ENCODE data around the gene TGFBR2.

The TGFBR2 gene

DNA sequence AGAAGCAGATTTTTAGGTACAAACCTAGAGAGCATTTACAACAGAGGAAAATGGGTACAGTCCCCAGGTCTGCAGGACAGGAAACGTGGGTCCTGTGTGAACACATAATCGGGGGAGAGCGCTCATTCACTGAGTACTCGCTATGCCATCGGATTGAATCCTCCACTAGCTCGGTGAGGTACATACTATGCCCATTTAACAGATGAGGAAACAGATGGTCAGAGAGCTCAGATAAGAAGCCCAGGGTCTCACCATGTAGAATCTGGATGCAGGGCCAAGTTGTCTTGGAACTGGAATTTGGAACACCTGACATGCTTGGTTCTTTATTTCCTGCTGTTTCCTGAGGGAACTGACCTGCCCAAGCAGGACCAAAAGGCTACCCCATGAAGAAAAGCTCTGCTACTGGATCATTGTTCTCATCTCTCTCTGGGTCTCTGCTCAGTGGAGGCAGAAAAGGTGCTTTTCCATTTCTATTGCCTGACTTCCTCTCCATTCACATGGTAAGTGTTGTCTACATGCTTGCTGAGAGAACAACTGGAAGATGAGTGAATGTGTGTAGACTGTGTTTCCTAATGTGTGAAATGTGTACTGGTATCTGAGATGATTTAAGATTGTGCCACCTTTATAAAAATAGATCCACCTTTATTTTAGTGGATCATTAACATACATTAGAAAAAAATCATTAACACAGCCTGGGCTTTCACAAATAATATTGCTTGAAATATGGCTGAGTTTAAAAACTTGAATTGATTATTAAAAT lies 89.1 kb downstream of the TGFBR2 start:
- no peak for DNase-seq

DNA sequence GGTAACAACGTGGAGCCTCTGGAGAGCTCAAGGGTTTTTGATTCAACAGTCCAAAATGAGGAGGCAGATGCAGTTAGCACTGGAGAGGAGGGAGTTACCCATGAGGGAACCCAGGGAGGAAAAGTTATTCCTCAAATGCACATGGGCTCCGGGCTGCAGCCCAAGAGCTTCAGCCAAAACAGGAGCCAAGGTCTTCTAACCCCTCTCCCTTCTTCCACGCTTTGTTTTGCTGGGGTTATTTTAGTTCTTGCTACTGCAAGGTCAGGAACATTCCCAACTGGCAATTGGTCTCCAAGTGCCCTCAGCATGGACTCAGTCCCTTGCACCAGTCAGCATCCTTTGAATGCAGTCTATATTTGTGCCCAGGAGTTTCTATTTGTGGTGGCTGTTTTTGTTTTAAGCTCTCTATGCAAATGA lies 90.0 kb downstream of the TGFBR2 start:
- no peak for DNase-seq

DNA sequence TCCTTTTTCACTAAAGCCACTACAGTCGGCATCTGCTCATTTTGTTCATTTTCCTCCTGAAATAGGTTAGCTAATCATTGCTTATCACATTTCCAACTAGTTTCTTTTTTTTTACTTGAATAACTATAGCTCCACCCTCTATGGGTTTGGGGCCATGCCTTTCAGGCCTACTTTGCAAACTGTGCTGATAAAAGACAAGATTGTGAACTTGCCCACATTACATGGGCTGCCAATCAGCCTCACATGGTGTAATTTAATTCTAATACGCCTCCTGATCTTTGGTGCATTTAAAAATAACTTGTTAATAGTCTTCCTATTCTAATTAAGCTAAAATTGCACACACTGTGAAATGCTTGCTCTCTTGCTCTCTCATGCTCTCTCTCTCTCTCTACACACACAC lies 90.5 kb downstream of the TGFBR2 start:
- DNase-seq, result no peak

DNA sequence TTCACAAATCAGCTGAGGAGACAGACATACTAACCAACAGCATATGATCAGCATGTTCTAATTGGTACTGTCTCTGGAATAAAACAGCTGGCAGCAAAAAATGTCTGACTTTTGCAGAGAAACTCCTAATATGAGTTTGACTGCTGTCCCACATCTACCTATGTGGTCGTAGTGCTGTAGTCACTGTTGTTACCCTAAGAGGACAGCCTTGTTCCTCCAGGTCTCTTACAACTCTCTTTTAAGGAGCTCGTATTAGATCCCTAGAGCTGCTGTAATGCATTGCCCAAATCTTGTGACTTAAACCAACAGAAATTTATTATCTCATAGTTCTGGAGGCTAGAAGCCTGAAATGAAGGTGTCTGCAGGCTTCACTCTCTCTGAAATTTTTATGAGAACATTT lies 92.1 kb downstream of the TGFBR2 start:
- DNase-seq, result no peak

DNA sequence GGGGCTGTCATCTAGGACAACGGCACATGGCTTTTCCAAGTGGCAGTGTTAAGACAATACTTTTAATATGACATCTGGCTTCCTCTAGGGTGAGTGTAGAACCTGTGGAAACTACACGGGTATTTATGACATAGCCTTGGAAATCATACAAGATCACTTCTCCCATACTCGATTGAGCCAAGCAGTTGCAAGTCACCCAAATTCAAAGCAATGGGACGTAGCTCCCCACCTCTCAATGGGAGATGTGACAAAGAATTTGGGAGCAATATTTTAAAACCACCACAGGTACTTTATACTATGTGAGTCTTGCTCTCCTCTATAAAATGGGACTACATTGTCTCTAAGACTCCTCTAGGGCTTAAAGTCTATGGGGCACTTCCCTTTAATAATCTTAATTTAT lies 93.5 kb downstream of the TGFBR2 start:
- DNase-seq, result no peak

DNA sequence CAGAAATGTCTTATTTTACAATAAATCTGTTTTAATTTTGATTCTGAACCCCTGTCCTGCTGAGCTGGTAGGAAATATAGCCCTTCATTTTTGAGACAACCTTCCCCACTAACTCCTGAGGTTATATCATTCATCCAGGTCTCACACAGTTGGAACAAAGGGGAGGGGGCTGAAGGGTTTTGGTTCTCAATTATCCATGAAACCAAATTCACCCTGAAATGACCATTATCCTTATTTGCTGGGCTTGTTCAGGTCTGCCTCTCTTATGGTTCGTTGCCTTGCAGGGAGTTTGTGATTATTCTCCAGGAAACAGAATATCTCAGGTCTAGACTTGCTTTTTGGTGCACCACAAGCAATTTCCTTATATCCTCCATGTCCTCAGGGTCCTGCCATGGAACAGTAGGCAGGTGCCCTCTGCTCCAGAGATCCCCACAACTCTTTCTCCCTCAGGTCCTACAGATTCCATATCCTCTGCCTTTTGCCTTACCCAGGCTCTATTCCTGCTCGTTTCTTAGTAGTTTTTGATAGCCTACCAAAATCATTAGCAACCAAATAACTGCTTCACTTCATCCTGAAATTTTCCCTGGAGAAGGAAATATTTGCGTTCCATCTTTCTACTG lies 94.4 kb downstream of the TGFBR2 start:
- DNase-seq, result no peak

DNA sequence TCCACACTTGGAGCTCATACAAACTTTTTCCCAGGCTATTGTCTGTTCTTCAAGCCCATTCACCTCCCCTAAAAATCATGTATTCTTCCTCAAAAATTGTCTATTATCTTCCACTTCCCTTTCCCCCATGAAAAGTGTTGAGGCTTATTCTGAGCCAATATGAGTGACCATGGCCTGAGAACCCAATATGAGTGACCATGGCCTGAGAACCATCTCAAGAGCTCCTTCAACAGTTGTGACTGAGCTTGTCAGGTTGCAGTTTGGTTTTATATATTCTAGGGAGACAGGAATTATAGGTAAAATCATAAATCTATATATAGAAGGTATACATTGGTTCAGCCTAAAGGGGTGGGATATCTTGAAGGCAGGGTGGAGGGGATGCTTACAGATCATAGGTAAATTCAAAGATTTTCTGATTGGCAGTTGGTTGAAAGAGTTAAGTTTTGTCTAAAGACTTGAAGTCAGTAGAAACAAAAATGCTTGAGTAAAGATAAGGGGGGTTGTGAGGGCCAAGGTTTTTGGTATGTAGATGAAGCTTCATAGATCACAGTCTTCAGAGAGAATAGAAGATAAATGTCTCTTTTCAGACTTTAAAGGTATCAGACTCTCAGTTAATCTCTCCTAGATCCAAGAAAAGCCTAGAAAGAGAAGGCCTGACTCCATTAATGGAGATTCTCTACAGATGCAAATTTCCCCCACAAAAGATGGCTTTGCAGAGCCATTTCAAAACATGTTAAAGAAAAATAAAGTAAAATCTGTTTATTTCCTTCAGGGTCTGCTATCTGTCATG lies 95.8 kb downstream of the TGFBR2 start:
- DNase-seq, result no peak

DNA sequence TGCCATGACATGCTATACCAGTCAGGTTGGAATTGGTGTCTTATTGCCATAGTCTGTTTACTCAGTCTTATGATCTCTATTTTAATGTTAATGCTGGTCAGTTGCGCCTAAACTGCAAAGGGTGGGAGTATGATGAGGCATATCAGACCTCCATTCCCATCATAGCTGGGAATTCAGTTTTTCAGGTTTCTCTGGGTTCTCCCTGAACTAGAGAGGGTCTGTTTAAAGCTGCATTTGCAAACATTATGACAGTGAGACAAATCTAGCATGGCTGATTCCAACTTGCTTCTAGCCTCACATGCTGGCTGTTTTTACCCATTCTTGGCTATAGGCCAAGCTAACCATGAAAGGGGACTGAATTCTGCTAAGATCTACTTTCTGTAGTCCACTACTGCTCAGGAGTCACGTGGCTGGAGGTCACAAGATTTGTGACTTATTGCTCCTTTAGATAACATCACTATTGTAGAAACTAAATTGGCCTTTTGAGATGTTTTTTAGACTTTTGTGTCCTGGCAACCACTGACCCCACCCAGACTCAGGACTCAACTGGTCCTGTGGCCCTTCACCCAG lies 96.5 kb downstream of the TGFBR2 start:
- DNase-seq, result no peak

DNA sequence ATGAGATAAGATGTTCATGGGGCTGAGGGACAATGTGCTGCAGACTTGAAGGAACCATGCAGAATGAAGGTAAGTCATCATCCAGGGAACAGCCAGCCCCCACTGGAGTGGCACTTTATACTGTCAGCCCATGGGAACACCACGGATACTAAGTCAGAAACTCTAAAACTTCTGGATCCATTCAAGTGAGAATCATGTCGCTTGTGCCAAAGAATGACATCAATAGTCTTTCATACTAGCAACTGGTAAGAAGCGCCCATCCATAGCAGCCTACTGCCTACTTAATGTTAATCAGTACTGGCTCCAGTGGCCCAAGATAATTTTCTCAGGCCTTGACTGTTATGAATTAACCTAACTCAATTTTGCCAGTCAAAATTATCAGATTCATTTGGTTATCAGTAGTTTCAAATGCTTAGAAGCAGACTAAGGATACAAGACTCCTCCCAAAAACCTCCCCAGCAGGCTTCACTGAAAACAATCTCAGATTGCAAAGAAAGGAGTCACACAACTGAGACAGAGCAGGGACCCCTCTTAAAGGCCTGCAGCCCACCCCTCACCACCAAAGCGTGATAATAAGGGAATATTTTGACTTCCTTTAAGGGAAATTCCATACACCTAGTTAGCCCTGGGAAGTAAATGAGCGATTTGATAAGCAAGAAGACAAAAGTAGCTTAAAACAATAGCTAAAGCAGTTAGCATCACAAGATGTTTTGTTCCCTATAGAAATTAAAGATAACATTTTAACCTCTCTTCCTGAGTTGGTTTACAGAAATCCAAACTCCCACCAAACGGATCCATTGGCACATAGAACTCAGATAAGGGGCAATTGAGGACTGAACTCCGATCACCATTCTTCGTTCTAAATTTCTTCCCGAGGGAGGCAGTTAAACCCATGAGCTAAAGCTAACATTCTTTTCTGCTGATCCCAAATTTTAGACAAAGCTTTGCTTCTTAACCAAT lies 98.8 kb downstream of the TGFBR2 start:
- DNase-seq, result no peak

DNA sequence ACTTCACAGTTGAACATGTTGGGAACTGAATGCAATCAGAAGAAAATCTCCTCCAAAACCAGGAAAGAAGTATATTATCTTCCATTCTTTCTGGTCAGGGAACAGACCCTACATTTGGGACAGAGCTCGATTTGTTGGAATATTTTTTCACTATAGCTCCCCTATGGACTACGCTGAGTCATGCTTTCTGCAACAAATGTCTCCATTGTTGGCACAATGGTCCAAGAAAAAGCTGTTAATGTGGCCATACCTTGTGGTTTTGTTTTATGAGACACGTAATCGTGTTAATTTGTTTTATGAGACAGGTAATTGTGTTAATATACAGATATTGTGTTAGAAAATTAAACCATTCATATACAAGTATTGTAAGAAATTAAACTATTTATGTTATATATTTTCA lies 101.4 kb downstream of the TGFBR2 start:
- no peak for DNase-seq

DNA sequence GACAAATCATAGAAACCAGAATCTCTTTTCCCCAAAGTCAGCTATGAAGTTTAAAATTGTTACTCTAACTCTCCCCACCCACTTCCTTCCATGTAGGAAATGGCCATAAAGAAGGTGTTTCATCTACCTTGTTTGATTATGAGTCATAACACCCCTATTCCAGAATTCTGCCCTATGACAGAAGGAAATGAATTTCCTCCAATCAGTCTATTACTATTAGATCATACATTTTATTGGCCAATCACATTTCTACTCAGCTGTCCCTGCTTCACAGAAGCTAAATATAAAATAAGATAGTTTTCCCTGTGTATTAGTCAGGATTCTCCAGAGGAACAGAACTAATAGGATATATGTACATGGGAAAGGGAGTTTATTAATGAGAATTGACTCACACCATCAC lies 102.1 kb downstream of the TGFBR2 start:
- no peak for DNase-seq

DNA sequence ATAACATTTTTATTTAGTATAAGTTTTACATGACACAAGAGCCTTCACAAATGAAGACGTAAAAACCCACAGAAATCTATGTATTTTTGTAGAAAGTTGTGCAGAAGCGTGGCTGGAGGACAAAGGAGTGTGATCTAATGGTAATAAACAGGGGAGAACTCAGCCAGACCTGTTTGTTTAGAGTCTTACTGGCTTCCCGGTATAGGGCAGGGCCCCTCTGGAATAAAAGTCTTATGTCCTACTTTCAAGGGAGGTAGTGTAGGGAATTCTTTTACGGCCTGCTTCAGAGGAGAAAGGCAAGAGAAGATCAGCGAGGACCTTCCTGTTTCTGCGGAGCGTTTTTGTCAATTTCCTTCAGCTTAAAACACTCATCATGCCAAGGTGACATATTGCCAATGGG lies 103.6 kb downstream of the TGFBR2 start:
- no peak for DNase-seq

DNA sequence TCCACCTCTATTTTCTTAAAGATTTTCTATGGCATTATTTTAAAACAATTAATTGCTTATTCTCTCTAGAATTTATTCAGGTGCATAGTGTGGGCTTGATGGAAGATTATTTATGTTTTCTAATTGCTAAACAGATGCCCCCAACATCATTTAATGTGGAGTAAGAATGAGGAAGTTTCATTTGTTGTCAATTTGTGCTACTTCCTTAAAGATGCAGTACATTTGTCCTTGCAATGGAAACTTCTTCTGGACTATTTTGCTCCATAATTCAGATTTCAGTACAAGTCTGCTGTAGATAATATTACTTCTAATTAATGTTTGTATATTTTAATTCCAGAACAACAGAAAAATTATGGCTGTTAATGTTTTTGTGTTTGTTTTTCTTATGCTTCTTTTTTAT lies 104.8 kb downstream of the TGFBR2 start:
- DNase-seq, result no peak

DNA sequence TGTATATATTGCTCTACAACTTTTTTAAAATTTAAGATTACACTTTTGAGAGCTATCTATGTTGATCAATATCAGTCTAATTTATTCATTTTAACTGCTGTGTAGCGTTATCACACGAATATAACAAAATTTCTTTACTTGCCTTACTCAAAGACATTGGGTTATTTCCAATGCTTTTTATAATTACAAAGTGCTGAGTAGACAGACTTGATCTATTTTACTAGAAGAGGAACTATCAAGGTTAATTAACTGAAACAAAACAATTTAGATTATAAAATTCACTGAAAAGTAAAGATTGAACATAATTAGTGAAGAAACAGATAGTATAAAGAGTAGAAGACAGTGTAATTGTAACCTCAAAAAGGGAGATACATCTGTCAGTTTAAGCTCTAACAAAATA lies 105.5 kb downstream of the TGFBR2 start:
- DNase-seq, result no peak

DNA sequence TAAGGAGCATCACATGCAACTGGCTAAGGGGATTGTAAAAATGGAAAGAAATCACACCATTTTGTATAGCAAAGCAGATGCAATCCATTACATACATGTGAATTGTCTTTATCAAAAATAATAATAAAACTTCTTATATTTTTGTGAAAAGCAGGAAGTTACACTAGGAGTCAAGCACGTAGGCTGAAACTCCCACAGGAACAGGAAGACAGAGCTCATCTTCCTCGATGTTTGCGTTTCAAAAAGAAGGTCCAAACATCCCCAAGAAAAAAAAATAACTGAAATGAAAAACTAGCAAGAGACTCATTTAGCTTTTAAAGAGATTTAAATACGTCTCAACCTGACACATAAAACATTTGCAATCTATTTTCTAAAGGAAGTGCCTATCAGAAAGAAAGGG lies 106.6 kb downstream of the TGFBR2 start:
- no peak for DNase-seq

DNA sequence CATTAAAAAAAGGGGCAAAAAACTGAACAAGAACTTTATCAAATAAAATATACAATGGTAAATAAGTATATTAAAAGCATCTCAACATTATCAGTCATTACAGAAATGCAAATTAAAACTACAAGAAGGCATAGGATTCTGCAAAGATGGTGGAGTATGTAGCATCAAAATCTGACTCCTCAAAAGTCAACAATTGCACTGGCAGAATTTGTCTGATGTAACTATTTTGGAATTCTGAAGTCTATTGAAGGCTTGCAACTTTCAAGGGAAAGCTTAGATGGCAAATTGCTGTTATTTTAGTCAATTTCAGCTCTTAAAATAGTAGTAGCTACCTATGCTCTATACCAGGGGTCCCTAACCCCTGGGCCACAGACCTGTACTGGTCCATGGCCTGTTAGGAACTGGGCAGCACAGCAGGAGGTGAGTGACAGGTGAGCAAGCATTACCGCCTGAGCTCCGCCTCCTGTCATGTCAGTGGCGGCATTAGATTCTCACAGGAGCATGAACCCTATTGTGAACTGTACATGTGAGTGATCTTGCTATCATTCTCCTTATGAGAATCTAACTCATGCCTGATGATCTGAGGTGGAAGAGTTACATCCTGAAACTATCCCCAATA lies 107.6 kb downstream of the TGFBR2 start:
- DNase-seq, result no peak

DNA sequence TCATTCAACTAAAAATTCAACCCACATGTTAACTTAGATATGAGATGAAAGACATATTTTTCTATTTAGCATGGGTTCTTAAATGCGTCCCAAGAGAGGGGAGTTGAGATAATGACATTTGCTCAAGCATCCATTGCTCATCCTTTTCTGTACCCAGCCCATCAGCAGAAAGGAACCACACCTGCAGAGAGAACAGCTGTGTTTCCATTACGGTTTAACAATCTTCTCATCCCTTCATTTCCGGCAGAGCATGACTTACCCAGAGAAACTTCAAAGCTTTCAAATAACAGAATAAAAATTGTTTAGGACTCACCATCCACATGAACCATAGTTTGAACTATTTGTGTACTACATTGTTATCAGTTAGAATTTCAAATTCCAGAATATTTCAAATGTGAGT lies 113.1 kb downstream of the TGFBR2 start:
- no peak for DNase-seq

DNA sequence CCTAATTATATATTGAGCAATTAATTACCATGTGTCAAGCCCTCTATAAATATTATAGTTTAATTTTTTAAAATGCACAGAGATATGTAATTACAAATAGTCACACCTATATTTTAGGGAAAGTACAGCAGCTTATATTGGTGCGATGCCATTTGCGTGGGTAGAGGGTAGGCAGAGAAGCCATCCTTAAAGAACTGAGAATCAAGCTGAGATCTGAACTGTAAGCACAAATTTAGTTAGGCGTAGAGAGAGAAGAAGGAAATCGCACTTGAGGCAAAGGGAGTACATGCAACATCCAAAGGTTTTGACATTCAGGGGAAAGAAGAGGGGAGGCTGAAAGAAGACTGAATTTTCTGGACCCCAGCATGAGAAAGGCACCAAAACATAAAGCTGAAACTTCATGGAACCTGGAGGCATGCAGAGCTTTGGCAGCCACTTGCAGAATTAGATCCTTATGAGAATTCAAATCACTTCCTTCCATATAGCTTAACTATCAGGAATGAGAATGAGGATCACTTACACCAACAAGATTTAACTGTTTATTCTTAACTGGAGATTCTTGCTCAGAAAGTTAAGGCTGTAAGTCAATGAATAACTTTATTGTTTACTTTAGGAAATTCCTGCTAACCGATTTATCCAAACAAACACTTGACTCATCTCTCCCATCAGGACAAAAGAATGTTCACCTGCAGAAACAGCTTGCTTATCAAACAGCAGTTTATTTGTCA lies 114.3 kb downstream of the TGFBR2 start:
- no peak for DNase-seq

DNA sequence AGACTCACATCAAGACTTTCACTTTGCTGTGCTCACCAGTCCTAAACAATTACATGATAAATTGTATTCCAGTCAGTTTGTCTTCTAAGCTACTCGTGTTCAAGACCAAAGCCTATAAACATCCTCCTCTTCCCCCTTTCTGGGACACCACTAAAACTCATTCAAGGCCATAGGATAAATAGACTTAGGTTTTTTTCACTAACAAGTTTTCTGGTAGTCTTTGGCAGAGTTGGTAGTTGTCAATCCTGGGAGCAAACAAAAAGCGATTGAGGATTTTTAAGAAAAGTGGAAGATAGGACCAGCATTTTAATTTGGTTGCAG lies 114.9 kb downstream of the TGFBR2 start:
- no peak for DNase-seq

DNA sequence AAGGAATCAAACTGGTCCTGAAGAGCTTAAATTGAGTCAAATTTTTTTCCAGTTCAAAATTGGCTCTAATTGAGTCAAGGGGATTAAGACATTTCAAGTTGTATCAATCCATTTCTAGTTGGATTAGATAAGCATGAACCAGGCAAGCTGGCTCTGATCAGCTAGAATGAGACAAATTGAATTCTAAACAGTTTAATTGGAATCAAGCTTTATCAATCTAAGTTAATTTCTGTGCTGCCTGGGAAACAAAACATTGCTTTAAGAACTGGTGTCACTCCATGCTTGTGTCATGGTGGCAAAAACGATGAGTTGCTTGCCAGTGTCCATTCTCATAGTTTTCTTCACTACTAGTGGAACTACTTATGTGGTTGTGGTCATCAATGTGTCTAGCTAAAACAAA lies 116.8 kb downstream of the TGFBR2 start:
- no peak for DNase-seq

DNA sequence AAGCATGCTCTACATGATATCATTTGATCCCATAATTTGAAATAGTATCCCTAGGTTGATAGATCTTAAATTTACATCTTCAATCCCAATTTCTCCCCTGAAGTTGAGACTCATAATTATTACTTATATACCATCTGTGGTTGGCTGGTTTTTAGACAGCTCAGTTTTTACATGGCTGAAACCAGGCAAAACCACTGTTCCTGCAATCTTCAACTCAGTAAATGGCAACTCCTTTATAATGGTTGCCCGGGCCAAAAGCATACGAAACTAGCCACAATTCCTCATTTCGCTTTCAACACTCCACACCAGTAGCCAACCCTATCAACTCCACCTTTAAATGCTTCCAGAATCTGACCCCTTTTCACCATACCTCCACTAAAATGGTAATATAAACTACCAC lies 118.5 kb downstream of the TGFBR2 start:
- no peak for DNase-seq

DNA sequence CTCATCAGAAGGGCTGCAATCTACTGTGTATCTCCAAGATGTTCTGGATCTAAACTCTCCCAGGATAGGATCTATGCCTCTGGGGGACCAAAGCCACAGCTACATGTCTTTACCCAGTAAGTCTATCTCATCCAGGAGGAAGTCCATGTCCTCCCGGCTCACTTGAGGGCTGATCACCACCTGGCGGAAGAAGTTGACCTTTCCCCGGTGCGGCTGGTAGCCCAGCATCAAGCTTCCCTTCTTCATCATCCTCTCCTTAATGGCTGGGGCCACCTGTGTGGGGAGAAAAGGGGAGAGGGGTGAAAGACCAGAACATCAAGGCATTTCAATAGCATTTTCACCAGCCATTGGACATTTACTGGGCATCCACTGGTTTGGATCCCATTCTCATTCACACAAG lies 121.7 kb downstream of the TGFBR2 start:
- no peak for DNase-seq
